ENCODE measurements around the gene NAP1L1. TPM values are rescaled to one million over a fixed set of nuclear protein-coding genes. Genes with fewer than 3 reads are reported as not detected.

The NAP1L1 gene
- total and polyA plus RNA-seq, 11 donors, result 175 to 359 (median 247) TPM

- peaks cover 0 to 2% (median 0%) of the 10 kb centered on the region in 12 donors for H3K4me1 ChIP-seq
- intact Hi-C loops (cut with DNase I), result no loop called here
- no peaks in the 10 kb centered on the region for H3K36me3 ChIP-seq
- 72 to 82% (median 77%) methylated on average over 3 of the region's 3 CpGs for WGBS, 4 donors
- ATAC-seq (no peak), DNase-seq (no peak)
- H3K27me3 ChIP-seq, result no peaks in the 10 kb centered on the region
- TF ChIP-seq CTCF (IDR thresholded peaks at IDR 0.05) (no peak), POLR2A (IDR thresholded peaks at IDR 0.05) (no peak)
- H3K9me3 ChIP-seq, result no peaks in the 10 kb centered on the region
- H3K27ac ChIP-seq, result no peak overlapping the region
- H3K4me3 ChIP-seq, result no peak overlapping the region
Observed at GRCh38 chr12:76108356-76108755, 23.9 kb upstream of the NAP1L1 start.

- H3K4me3 ChIP-seq, result no peak overlapping the region
- 59 to 82% (median 61%) methylated on average over 3 of the region's 3 CpGs for WGBS, 4 donors
- H3K36me3 ChIP-seq, result no peaks in the 10 kb centered on the region
- TF ChIP-seq POLR2A (IDR thresholded peaks at IDR 0.05), result no peak
- H3K27ac ChIP-seq, result no peak overlapping the region
- DNase-seq (no peak), ATAC-seq (no peak)
- peaks cover 0 to 5% (median 0%) of the 10 kb centered on the region in 9 donors for H3K27me3 ChIP-seq
- intact Hi-C loops (cut with DNase I), result no loop called here
- no peaks in the 10 kb centered on the region for H3K4me1 ChIP-seq
- H3K9me3 ChIP-seq, result no peaks in the 10 kb centered on the region
Observed at GRCh38 chr12:76106631-76107030, 22.1 kb upstream of the NAP1L1 start.

GRCh38 chr12:76103958-76104357, 19.5 kb upstream of the NAP1L1 start:
- 96 to 100% (median 97%) methylated on average over 1 of the region's 1 CpG for WGBS, 4 donors
- H3K27ac ChIP-seq, result no peak overlapping the region
- intact Hi-C loops (cut with DNase I), result no loop called here
- no peak for TF ChIP-seq POLR2A (IDR thresholded peaks at IDR 0.05)
- TF ChIP-seq CTCF (IDR thresholded peaks at IDR 0.05), result no peak
- no peak overlapping the region for H3K4me3 ChIP-seq
- H3K4me1 ChIP-seq, result no peaks in the 10 kb centered on the region
- no peaks in the 10 kb centered on the region for H3K36me3 ChIP-seq
- H3K9me3 ChIP-seq, result no peaks in the 10 kb centered on the region
- H3K27me3 ChIP-seq, result peaks cover 0 to 5% (median 0%) of the 10 kb centered on the region in 9 donors
- DNase-seq (no peak), ATAC-seq (no peak)

GRCh38 chr12:76101739-76102385, 17.4 kb upstream of the NAP1L1 start:
- Histone ChIP-seq H3K36me3 (no peaks in the 10 kb centered on the region), H3K27ac (no peak overlapping the region), H3K27me3 (peaks cover 0 to 5% (median 0%) of the 10 kb centered on the region in 9 donors), H3K4me1 (no peaks in the 10 kb centered on the region), H3K9me3 (no peaks in the 10 kb centered on the region), H3K4me3 (no peak overlapping the region)
- no peak for DNase-seq
- no peak for ATAC-seq
- intact Hi-C loops (cut with DNase I), result no loop called here
- WGBS, 4 donors, result 69 to 78% (median 75%) methylated on average over 1 of the region's 1 CpG
- no peak for TF ChIP-seq CTCF (IDR thresholded peaks at IDR 0.05)
- TF ChIP-seq POLR2A (IDR thresholded peaks at IDR 0.05), result no peak

Data from heart left ventricle (tissue), 16 donors.